Left ventricle myocardium inferior (tissue), 1 donor: Measurements from ENCODE around the gene LRRC56. TPM values are rescaled to one million over a fixed set of nuclear protein-coding genes. Genes with fewer than 3 reads are reported as not detected.

Source experiments
- DNase-seq: peaks from one replicate; pipeline ENCODE4 v3.0.0-alpha.2; 2020
- H3K27ac ChIP-seq: fragments of 200-600 bp; replicated peaks from 2 replicates; pipeline ENCODE4 v1.8.0; 2021
- H3K27me3 ChIP-seq: fragments of 200-600 bp; 2 replicates; pipeline ENCODE4 v1.8.0; 2021; ENCODE audit warnings: low read depth
- H3K36me3 ChIP-seq: fragments of 200-600 bp; 2 replicates; pipeline ENCODE4 v1.8.0; 2021
- H3K4me1 ChIP-seq: fragments of 200-600 bp; 2 replicates; pipeline ENCODE4 v1.8.0; 2021
- H3K4me3 ChIP-seq: fragments of 200-600 bp; 2 replicates; pipeline ENCODE4 v1.8.0; 2021; ENCODE audit warnings: mild to moderate bottlenecking, moderate library complexity
- H3K9me3 ChIP-seq: fragments of 200-600 bp; replicated peaks from 2 replicates; pipeline ENCODE4 v1.8.0; 2021
- CTCF ChIP-seq: fragments of 200-600 bp; IDR thresholded peaks from 2 replicates; pipeline ENCODE4 v1.8.0; 2021; ENCODE audit warnings: antibody characterized with exemption, mild to moderate bottlenecking, borderline replicate concordance
- intact Hi-C: fragments of 100-400 bp; cut with micrococcal nuclease; formaldehyde crosslinking; loops from one replicate; pipeline ENCODE4 v1.11.0; 2022
- total RNA-seq: library from RNA; stranded (reverse); fragmentation: NEBNext Ultra II Directional; extraction: Animal tissue kit (Norgen Biotek cat#: 25700); gene quantifications from one replicate; pipeline ENCODE4 v1.2.1, GENCODE V29; 2021
- donor health status: DM: no; HTN: yes; CAD: no; lungs with severe emphysema.

The LRRC56 gene
- total RNA-seq, 1 donor from 2014 or later, result 0.25 TPM

DNA sequence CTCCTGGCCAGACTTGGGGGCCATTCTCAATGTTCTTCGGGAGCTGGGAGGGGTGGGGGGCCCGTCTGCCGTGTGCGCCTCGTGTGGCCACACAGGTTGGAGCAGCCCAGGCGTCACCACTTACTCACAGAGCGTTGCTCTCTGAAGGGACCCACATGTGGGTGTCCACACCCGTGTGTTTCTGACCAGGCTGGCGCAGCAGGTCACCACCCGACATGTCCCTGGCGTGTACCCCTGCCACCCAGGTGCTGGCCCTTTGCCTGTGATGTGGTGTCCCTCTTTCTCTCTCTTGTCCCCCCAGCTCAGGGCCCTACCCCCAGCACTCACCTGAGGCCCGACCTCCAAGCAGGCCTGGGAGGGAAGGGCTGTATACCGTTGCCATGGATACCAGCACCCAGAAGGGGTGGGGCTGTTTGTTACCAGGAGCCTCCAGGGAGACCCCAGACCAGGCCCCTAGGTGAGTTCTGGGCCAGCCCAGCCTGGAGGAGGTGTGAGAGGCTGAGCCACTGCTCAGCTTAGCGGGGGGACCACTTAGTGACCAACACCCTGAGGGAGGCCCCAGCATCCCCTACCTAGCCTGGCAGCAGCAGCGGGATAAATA, 21.8 kb downstream of the LRRC56 start:
- H3K36me3 ChIP-seq, result no peaks in the 10 kb centered on the region
- no peak overlapping the region for H3K4me3 ChIP-seq
- peaks cover 62% of the 10 kb centered on the region for H3K27me3 ChIP-seq
- no peak for DNase-seq
- TF ChIP-seq CTCF, result no peak
- H3K27ac ChIP-seq, result no peak overlapping the region
- peaks cover 36% of the 10 kb centered on the region for H3K4me1 ChIP-seq
- intact Hi-C loops, result no loop called here
- no peaks in the 10 kb centered on the region for H3K9me3 ChIP-seq

- Histone ChIP-seq H3K4me1 (peaks cover 31% of the 10 kb centered on the region), H3K4me3 (peak overlapping the region; percentile 91), H3K27ac (peak overlapping the region; percentile 64), H3K36me3 (no peaks in the 10 kb centered on the region), H3K9me3 (no peaks in the 10 kb centered on the region), H3K27me3 (peaks cover 56% of the 10 kb centered on the region)
- no peak for DNase-seq
- no peak for TF ChIP-seq CTCF
- intact Hi-C loops, result no loop called here
Observed at GRCh38 chr11:559712-560304, 22.5 kb downstream of the LRRC56 start.

DNA sequence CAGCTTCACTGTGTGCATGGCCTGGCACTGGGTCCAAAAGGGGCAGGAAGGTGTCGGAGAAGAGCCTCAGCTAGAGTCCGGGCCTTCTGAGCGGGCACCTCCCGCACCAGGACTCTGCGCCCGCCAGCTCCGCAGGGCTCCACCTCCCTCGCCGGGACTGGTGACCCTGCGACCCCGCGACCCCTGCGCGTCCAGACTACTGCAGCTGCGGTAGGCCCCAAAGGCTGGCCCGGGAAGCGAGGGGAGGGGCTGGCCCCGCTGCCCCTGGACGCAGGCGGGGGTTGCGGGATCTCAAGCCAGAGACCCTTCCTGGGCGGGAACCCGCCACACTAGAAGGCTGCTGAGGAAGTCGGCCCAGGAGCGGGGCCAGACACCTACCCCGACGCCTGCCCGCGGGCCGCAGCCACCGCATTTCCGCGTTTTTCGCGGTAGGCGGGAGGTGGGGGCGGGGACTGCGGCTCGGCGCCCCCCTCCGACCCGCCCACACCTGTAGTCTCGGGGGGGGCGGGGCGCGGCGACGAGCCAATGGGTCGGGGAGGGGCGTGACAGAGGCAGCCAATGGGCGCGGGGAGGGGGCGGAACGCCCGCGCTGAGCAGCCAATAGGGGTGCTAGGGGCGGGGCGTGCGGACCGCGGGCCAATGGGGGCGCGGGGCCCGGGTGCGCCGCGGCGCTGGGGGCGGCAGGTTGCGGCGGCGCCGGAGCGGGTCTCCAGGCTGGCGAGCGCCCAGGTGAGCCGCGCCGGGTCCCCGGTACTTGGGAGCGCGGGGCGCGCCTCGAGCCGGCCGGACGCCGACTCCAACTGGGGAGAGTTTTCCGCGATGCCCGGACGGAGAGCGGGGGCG, 23.2 kb downstream of the LRRC56 start, which contains the start of the genes LMNTD2 and RASSF7:
Gene LMNTD2 (minus strand): TSS at position 434 of the 843 bp plus-strand sequence. CDS start 22 bp downstream, at position 412.
Gene RASSF7 (plus strand): TSS at position 666 of the 843 bp plus-strand sequence. CDS start 799 bp downstream, outside the sequence.
- DNase-seq, result peak; percentile 92
- Histone ChIP-seq H3K27me3 (peaks cover 48% of the 10 kb centered on the region), H3K9me3 (no peaks in the 10 kb centered on the region), H3K4me1 (peaks cover 24% of the 10 kb centered on the region), H3K36me3 (no peaks in the 10 kb centered on the region), H3K4me3 (peak within 1 kb of the TSS; percentile 91), H3K27ac (peak within 1 kb of the TSS; percentile 64)
- intact Hi-C loops, result no loop called here
- no peak for TF ChIP-seq CTCF

- Histone ChIP-seq H3K4me3 (peak overlapping the region; percentile 91), H3K4me1 (peaks cover 20% of the 10 kb centered on the region), H3K27ac (peak overlapping the region; percentile 59), H3K27me3 (peaks cover 40% of the 10 kb centered on the region), H3K9me3 (no peaks in the 10 kb centered on the region), H3K36me3 (no peaks in the 10 kb centered on the region)
- DNase-seq, result no peak
- intact Hi-C loops, result no loop called here
- no peak for TF ChIP-seq CTCF
Observed at GRCh38 chr11:561148-562003, 24.0 kb downstream of the LRRC56 start.

GRCh38 chr11:562046-562645, 24.8 kb downstream of the LRRC56 start:
- peaks cover 32% of the 10 kb centered on the region for H3K27me3 ChIP-seq
- no peak for DNase-seq
- intact Hi-C loops, result no loop called here
- no peaks in the 10 kb centered on the region for H3K9me3 ChIP-seq
- H3K4me3 ChIP-seq, result peak overlapping the region; percentile 91
- no peak for TF ChIP-seq CTCF
- no peaks in the 10 kb centered on the region for H3K36me3 ChIP-seq
- H3K4me1 ChIP-seq, result peaks cover 26% of the 10 kb centered on the region
- no peak overlapping the region for H3K27ac ChIP-seq
